Activated CD4-positive, alpha-beta T cell treated with anti-CD3 and anti-CD28 coated beads for 36 hours (primary cell): ENCODE data around the gene UNC5C. TPM values are rescaled to one million over a fixed set of nuclear protein-coding genes. Genes with fewer than 3 reads are reported as not detected.

Source experiments
- ATAC-seq: fragments of 200-7000 bp; cut with Tn5 transposase; one replicate; pipeline ENCODE4 v1.10.0; 2021; ENCODE audit warnings: mild to moderate bottlenecking, moderate library complexity
- CTCF ChIA-PET: fragments of 350-600 bp; sonication (Branson Sonifier 250); formaldehyde crosslinking; loops from one replicate; lab custom pipeline; 2021; ENCODE audit warnings: antibody characterized with exemption; lab: Charles Lee
- POLR2A ChIA-PET: fragments of 350-600 bp; sonication (Branson Sonifier 250); formaldehyde crosslinking; loops from one replicate; lab custom pipeline; 2021; ENCODE audit warnings: antibody characterized with exemption, inconsistent platforms; lab: Charles Lee
- DNase-seq: peaks from one replicate; pipeline ENCODE4 v3.0.0-alpha.2; 2020
- H3K27ac Mint-ChIP-seq: one replicate; pipeline ENCODE4 v1.8.0; 2021; ENCODE audit warnings: mixed read lengths
- H3K27me3 Mint-ChIP-seq: one replicate; pipeline ENCODE4 v1.8.0; 2021; ENCODE audit warnings: mixed read lengths
- H3K36me3 Mint-ChIP-seq: one replicate; pipeline ENCODE4 v1.8.0; 2021; ENCODE audit warnings: low read depth, mixed read lengths
- H3K4me1 Mint-ChIP-seq: one replicate; pipeline ENCODE4 v1.8.0; 2021; ENCODE audit warnings: mixed read lengths
- H3K4me3 Mint-ChIP-seq: one replicate; pipeline ENCODE4 v1.8.0; 2021; ENCODE audit warnings: mild to moderate bottlenecking, moderate library complexity, mixed read lengths
- H3K9me3 Mint-ChIP-seq: one replicate; pipeline ENCODE4 v1.8.0; 2021; ENCODE audit warnings: low read depth, mixed read lengths
- intact Hi-C, 2 experiments: fragments of 100-400 bp; cut with DNase I in 1 of 2; cut with micrococcal nuclease in 1 of 2; formaldehyde crosslinking; loops; one replicate each; pipeline versions ENCODE4 v1.14.2 to v1.15.1; 2022 to 2024; cut with DNase I, micrococcal nuclease
- total RNA-seq, 2 experiments: library from RNA; stranded (reverse); gene quantifications; one replicate each; pipeline ENCODE4 v1.2.3, GENCODE V29; 2021

The UNC5C gene
- total RNA-seq, 2 experiments from 2014 or later: 0.07 TPM; not detected in 1

GRCh38 chr4:95500361-95500760 lies 48.4 kb downstream of the UNC5C start:
- intact Hi-C loops: no loop called here
- Mint-ChIP-seq H3K4me3 (no peak overlapping the region), H3K27me3 (peaks cover 6% of the 10 kb centered on the region), H3K27ac (no peak overlapping the region), H3K4me1 (no peaks in the 10 kb centered on the region), H3K9me3 (no peaks in the 10 kb centered on the region), H3K36me3 (no peaks in the 10 kb centered on the region)
- POLR2A ChIA-PET: no interaction called here
- CTCF ChIA-PET: no interaction called here
- ATAC-seq: no peak
- DNase-seq: no peak

- DNase-seq (no peak), ATAC-seq (no peak)
- Mint-ChIP-seq H3K9me3 (no peaks in the 10 kb centered on the region), H3K27me3 (peaks cover 6% of the 10 kb centered on the region), H3K27ac (no peak overlapping the region), H3K4me3 (no peak overlapping the region), H3K4me1 (no peaks in the 10 kb centered on the region), H3K36me3 (no peaks in the 10 kb centered on the region)
- intact Hi-C loops: no loop called here
- POLR2A ChIA-PET: no interaction called here
- CTCF ChIA-PET: no interaction called here
Observed at GRCh38 chr4:95499291-95499696, 49.5 kb downstream of the UNC5C start.

GRCh38 chr4:95494186-95494585 lies 54.6 kb downstream of the UNC5C start:
- Mint-ChIP-seq H3K27ac (no peak overlapping the region), H3K4me1 (no peaks in the 10 kb centered on the region), H3K4me3 (no peak overlapping the region), H3K36me3 (no peaks in the 10 kb centered on the region), H3K27me3 (peaks cover 4% of the 10 kb centered on the region), H3K9me3 (no peaks in the 10 kb centered on the region)
- ATAC-seq (no peak), DNase-seq (no peak)
- intact Hi-C loops: no loop called here
- ChIA-PET POLR2A (no interaction called here), CTCF (interaction anchor here (0.7 to 1.1 kb wide), 2 partner anchors 15 to 863 kb away, joined by 3 read pairs; no protein-coding TSS in a partner anchor)

GRCh38 chr4:95478679-95479078 lies 70.1 kb downstream of the UNC5C start:
- intact Hi-C loops: no loop called here
- no peak for ATAC-seq
- Mint-ChIP-seq H3K27ac (no peak overlapping the region), H3K36me3 (no peaks in the 10 kb centered on the region), H3K4me1 (no peaks in the 10 kb centered on the region), H3K27me3 (no peaks in the 10 kb centered on the region), H3K4me3 (no peak overlapping the region), H3K9me3 (no peaks in the 10 kb centered on the region)
- no peak for DNase-seq
- CTCF ChIA-PET: no interaction called here
- POLR2A ChIA-PET: no interaction called here

GRCh38 chr4:95476121-95476520 lies 72.7 kb downstream of the UNC5C start:
- ATAC-seq (no peak), DNase-seq (no peak)
- CTCF ChIA-PET: interaction anchor here (0.7 kb wide), 1 partner anchor 63 kb away, joined by 3 read pairs; no protein-coding TSS in a partner anchor
- H3K36me3 Mint-ChIP-seq: no peaks in the 10 kb centered on the region
- H3K9me3 Mint-ChIP-seq: no peaks in the 10 kb centered on the region
- no peak overlapping the region for H3K27ac Mint-ChIP-seq
- intact Hi-C loops: no loop called here
- H3K27me3 Mint-ChIP-seq: no peaks in the 10 kb centered on the region
- POLR2A ChIA-PET: no interaction called here
- H3K4me3 Mint-ChIP-seq: no peak overlapping the region
- H3K4me1 Mint-ChIP-seq: no peaks in the 10 kb centered on the region

GRCh38 chr4:95472534-95472933 lies 76.2 kb downstream of the UNC5C start:
- H3K36me3 Mint-ChIP-seq: no peaks in the 10 kb centered on the region
- intact Hi-C loops: no loop called here
- H3K4me1 Mint-ChIP-seq: no peaks in the 10 kb centered on the region
- no peak overlapping the region for H3K27ac Mint-ChIP-seq
- ChIA-PET POLR2A (no interaction called here), CTCF (no interaction called here)
- no peak overlapping the region for H3K4me3 Mint-ChIP-seq
- H3K9me3 Mint-ChIP-seq: no peaks in the 10 kb centered on the region
- ATAC-seq (no peak), DNase-seq (no peak)
- H3K27me3 Mint-ChIP-seq: no peaks in the 10 kb centered on the region

GRCh38 chr4:95470622-95471021 lies 78.2 kb downstream of the UNC5C start:
- Mint-ChIP-seq H3K4me3 (no peak overlapping the region), H3K27ac (no peak overlapping the region), H3K27me3 (no peaks in the 10 kb centered on the region), H3K4me1 (no peaks in the 10 kb centered on the region), H3K9me3 (no peaks in the 10 kb centered on the region), H3K36me3 (no peaks in the 10 kb centered on the region)
- POLR2A ChIA-PET: no interaction called here
- DNase-seq: no peak
- intact Hi-C loops: no loop called here
- CTCF ChIA-PET: no interaction called here
- ATAC-seq: no peak

GRCh38 chr4:95469617-95470016 lies 79.2 kb downstream of the UNC5C start:
- POLR2A ChIA-PET: no interaction called here
- Mint-ChIP-seq H3K36me3 (no peaks in the 10 kb centered on the region), H3K4me3 (no peak overlapping the region), H3K4me1 (no peaks in the 10 kb centered on the region), H3K27ac (no peak overlapping the region), H3K27me3 (no peaks in the 10 kb centered on the region), H3K9me3 (no peaks in the 10 kb centered on the region)
- ATAC-seq (no peak), DNase-seq (no peak)
- CTCF ChIA-PET: no interaction called here
- intact Hi-C loops: no loop called here

GRCh38 chr4:95466791-95467190 lies 82.0 kb downstream of the UNC5C start:
- DNase-seq (no peak), ATAC-seq (no peak)
- intact Hi-C loops: no loop called here
- H3K27me3 Mint-ChIP-seq: no peaks in the 10 kb centered on the region
- no peaks in the 10 kb centered on the region for H3K9me3 Mint-ChIP-seq
- H3K36me3 Mint-ChIP-seq: no peaks in the 10 kb centered on the region
- no peaks in the 10 kb centered on the region for H3K4me1 Mint-ChIP-seq
- POLR2A ChIA-PET: no interaction called here
- H3K4me3 Mint-ChIP-seq: no peak overlapping the region
- CTCF ChIA-PET: no interaction called here
- no peak overlapping the region for H3K27ac Mint-ChIP-seq

- Mint-ChIP-seq H3K36me3 (no peaks in the 10 kb centered on the region), H3K27me3 (no peaks in the 10 kb centered on the region), H3K9me3 (no peaks in the 10 kb centered on the region), H3K27ac (no peak overlapping the region), H3K4me1 (no peaks in the 10 kb centered on the region), H3K4me3 (no peak overlapping the region)
- ATAC-seq (no peak), DNase-seq (no peak)
- ChIA-PET POLR2A (no interaction called here), CTCF (no interaction called here)
- intact Hi-C loops: no loop called here
Observed at GRCh38 chr4:95465010-95465409, 83.8 kb downstream of the UNC5C start.

GRCh38 chr4:95462921-95463320 lies 85.9 kb downstream of the UNC5C start:
- POLR2A ChIA-PET: no interaction called here
- intact Hi-C loops: no loop called here
- ATAC-seq (no peak), DNase-seq (no peak)
- H3K27me3 Mint-ChIP-seq: no peaks in the 10 kb centered on the region
- H3K9me3 Mint-ChIP-seq: no peaks in the 10 kb centered on the region
- H3K27ac Mint-ChIP-seq: no peak overlapping the region
- H3K4me1 Mint-ChIP-seq: no peaks in the 10 kb centered on the region
- H3K36me3 Mint-ChIP-seq: no peaks in the 10 kb centered on the region
- CTCF ChIA-PET: no interaction called here
- no peak overlapping the region for H3K4me3 Mint-ChIP-seq

GRCh38 chr4:95457353-95457752 lies 91.4 kb downstream of the UNC5C start:
- POLR2A ChIA-PET: no interaction called here
- Mint-ChIP-seq H3K36me3 (no peaks in the 10 kb centered on the region), H3K27ac (no peak overlapping the region), H3K9me3 (no peaks in the 10 kb centered on the region), H3K4me1 (no peaks in the 10 kb centered on the region), H3K27me3 (no peaks in the 10 kb centered on the region), H3K4me3 (no peak overlapping the region)
- ATAC-seq (no peak), DNase-seq (no peak)
- intact Hi-C loops: no loop called here
- CTCF ChIA-PET: interaction anchor here (1.1 kb wide), 1 partner anchor 19 kb away, joined by 4 read pairs; no protein-coding TSS in a partner anchor

GRCh38 chr4:95450294-95450693 lies 98.5 kb downstream of the UNC5C start:
- no peaks in the 10 kb centered on the region for H3K4me1 Mint-ChIP-seq
- DNase-seq: no peak
- intact Hi-C loops: no loop called here
- H3K4me3 Mint-ChIP-seq: no peak overlapping the region
- ChIA-PET CTCF (no interaction called here), POLR2A (no interaction called here)
- H3K9me3 Mint-ChIP-seq: no peaks in the 10 kb centered on the region
- no peaks in the 10 kb centered on the region for H3K36me3 Mint-ChIP-seq
- H3K27me3 Mint-ChIP-seq: no peaks in the 10 kb centered on the region
- ATAC-seq: no peak
- no peak overlapping the region for H3K27ac Mint-ChIP-seq
